ES-I3 (cell line): Measurements from ENCODE around the gene FAM133A.

Experiments
- H3K36me3 ChIP-seq: 2 replicates; pipeline ENCODE4 v1.6.1; 2013; ENCODE audit warnings: mild to moderate bottlenecking, low read length, control low read depth, moderate library complexity; ENCODE audit not compliant: insufficient read depth
- H3K4me1 ChIP-seq: 2 replicates; pipeline ENCODE4 v1.6.1; 2013; ENCODE audit warnings: mild to moderate bottlenecking, control low read depth, low read length; ENCODE audit not compliant: insufficient read depth
- H3K9ac ChIP-seq: 2 replicates; pipeline ENCODE4 v1.6.1; 2013; ENCODE audit warnings: low read depth, mild to moderate bottlenecking, low read length, moderate library complexity
- H3K9me3 ChIP-seq: 2 replicates; pipeline ENCODE4 v1.6.1; 2013; ENCODE audit warnings: mild to moderate bottlenecking, low read length, moderate library complexity; ENCODE audit not compliant: control insufficient read depth, insufficient read depth

The FAM133A gene

DNA sequence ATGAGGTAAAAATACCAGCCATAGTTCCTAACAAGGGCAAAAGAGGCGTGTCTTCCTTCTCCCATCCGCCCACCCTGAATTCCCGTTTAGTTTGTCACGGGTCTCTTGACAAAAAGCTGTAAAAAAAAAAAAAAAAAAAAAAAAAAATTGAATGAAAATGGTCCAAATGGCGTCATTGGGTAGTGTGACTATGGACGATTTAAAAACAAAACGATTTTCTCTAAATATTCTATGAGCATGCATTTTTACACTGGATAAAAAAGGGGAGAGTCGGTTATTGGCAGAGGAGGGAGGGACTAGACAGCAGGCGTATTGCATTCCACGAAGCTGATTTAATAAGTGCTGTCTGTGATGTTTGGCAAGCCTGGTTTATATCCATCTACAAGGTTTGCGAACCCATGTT is at the start of gene FAM133A:
Gene FAM133A, plus strand, starts transcription at position 338 of the 403 bp plus-strand sequence. CDS start 35,214 bp downstream, outside the sequence.
- peak within 1 kb of the TSS; percentile 77 for H3K9ac ChIP-seq
- H3K4me1 ChIP-seq = no peaks in the 10 kb centered on the region
- no peaks in the 10 kb centered on the region for H3K9me3 ChIP-seq
- no peaks in the 10 kb centered on the region for H3K36me3 ChIP-seq

DNA sequence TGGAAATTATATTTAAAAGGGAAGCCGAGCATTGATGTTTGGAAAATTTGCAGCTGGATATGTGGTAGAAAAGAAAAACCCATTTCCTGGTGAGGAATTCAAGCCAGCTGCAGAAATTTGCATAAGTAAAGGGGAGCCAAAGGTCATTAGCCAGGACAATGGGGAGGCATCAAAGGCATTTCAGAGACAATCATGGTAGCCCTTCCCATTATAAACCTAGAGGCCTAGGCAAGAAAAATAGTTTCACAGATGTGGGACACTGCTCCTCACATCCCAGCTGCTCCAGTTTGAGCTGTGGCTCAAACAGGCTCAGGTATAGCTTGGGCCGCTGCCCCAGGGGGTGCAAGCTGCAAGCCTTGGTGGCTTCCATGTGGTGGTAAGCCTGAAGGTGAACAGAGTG is 36.4 kb upstream of the FAM133A start:
- no peaks in the 10 kb centered on the region for H3K4me1 ChIP-seq
- no peak overlapping the region for H3K9ac ChIP-seq
- no peaks in the 10 kb centered on the region for H3K36me3 ChIP-seq
- H3K9me3 ChIP-seq = peaks cover 16% of the 10 kb centered on the region

DNA sequence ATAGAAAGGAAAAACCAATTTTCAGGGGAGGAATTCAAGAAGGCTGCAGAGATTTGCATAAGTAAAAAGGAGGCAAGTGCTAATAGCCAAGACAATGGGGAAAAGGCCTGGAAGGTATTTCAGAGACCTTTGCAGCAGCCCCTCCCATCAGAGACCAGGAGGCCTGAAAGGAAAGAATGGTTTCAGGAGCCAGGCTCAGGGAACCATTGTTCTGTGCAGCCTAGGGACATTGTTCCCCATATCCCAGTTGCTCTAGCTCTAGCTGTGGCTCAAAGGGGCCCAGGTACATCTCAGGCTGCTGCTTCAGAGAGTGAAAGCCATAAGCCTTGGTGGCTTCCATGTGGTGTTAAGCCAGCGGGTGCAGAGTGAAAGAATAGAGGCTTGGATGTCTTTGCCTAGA is 24.6 kb upstream of the FAM133A start:
- Histone ChIP-seq H3K4me1 (no peaks in the 10 kb centered on the region), H3K9me3 (no peaks in the 10 kb centered on the region; the same call in 1 of the 2 replicates), H3K36me3 (no peaks in the 10 kb centered on the region), H3K9ac (no peak overlapping the region)

DNA sequence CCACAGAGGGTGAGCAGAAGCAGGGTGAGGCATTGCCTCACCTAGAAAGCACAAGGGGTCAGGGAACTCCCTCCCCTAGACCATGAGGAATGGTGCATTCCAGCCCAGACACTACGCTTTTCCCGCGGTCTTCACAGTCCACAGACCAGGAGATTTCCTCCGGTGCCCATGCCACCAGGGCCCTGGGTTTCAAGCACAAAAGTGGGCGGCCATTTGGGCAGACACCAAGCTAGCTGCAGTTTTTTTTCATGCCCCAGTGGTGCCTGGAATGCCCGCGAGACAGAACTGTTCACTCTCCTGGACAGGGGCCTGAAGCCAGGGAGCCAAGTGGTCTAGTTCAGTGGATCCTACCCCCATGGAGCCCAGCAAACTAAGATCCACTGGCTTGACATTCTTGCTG is 13.4 kb upstream of the FAM133A start:
- no peaks in the 10 kb centered on the region for H3K36me3 ChIP-seq
- H3K4me1 ChIP-seq = no peaks in the 10 kb centered on the region
- H3K9ac ChIP-seq = no peak overlapping the region
- H3K9me3 ChIP-seq = no peaks in the 10 kb centered on the region

DNA sequence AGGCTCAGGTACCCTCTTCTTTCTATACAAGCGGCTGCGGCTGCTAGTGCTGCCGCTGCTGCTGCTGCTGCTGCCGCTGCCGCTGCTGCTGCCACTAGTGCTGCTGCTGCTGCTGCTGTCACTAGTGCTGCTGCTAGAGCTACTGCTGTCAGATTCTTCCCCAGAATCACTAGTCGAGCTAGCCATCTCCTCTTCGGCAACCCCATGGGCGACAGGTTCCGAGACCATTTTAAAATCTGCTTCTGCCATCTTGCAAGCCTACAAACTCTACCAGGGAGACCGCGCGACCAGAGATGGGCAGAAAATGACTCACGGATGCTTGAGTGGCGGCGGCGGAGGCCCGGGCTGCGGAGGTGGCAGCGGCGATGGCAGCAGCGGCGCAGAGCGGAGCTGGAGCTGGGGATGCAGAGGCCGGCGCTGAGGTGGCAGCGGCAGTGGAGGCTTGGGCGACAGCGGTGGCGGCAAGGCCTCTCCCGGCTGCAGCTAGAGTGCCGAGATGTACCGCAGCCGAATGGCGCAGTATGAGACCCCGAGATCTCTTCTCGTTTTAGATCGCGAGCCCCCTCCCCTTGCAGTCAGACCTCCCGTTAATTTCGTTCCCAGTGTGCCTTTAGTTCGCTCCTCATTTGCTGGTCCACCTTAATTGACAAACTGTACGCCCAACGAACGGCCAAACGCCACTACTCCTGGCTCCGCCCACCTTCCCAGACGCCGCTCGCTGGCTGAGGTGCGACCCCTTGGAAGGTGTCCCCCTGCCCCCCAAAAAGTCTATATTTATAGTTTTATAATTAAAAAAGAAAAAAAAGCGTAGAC is 744 bp upstream of the FAM133A start, which contains the start of gene NAP1L3:
Gene NAP1L3, minus strand, starts transcription at position 523 of the 813 bp plus-strand sequence. Its CDS starts 274 bp downstream, at position 249.
- no peaks in the 10 kb centered on the region for H3K9me3 ChIP-seq
- H3K4me1 ChIP-seq = no peaks in the 10 kb centered on the region
- no peaks in the 10 kb centered on the region for H3K36me3 ChIP-seq
- H3K9ac ChIP-seq = peak within 1 kb of the TSS; percentile 77

DNA sequence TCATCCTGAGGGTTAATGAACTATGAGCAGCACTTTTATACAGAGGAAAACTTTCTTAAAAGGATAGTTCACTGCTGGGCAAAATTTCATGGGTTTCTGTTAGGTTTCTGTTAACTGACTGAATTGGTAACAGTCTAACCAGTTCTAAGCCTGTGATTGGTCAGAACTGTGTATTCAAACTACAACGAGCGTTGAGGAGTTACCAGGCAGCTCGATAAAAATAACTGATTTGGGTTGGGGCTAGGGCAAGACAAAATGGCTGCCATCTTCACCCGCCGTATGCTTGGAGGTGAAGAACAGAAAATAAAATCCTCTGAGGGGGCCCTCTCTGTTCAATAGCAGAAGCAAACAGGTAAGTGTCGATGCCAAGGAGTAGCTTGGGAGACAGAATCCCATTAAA is 22.0 kb downstream of the FAM133A start:
- Histone ChIP-seq H3K9ac (no peak overlapping the region), H3K36me3 (no peaks in the 10 kb centered on the region), H3K9me3 (no peaks in the 10 kb centered on the region), H3K4me1 (no peaks in the 10 kb centered on the region)

DNA sequence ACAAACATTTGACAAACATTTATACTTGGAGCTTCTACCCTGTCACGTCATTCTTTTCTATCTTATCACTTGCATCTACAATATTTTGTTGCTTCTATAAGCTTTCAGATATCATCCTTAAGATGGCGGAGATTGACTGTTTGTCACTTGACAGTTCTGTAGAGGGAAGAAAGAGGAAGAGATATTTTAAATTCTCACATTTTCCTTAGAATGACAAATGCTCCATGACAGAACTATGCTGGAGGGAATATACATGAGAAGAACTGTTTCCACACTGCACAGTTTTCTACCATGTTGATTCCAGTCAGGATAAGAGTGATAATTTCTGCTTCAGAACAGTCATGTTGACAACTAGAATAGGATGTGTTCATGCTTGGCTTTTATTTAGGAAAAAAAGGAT is 29.7 kb downstream of the FAM133A start:
- no peaks in the 10 kb centered on the region for H3K36me3 ChIP-seq
- no peaks in the 10 kb centered on the region for H3K4me1 ChIP-seq
- no peak overlapping the region for H3K9ac ChIP-seq
- H3K9me3 ChIP-seq = no peaks in the 10 kb centered on the region

DNA sequence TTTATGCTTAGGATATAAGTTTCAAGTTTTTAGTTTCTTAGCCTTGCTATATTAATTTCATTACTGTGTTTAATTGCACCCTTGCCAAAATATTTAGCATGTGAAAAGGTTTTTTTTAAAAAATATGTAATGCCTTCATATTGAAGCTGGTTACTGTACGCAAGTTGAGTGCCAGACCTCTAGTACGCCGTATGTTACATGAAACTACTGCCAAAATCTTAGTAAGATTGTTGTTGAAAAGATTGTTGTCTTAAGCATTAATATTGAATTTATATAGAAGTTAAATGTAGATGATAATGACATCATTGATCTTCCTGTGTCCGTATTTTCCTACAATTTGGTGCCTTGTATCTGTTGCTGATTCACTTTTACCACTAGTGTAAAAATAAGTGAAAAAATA is 37.1 kb downstream of the FAM133A start:
- Histone ChIP-seq H3K9me3 (no peaks in the 10 kb centered on the region), H3K4me1 (no peaks in the 10 kb centered on the region), H3K9ac (no peak overlapping the region), H3K36me3 (no peaks in the 10 kb centered on the region)

DNA sequence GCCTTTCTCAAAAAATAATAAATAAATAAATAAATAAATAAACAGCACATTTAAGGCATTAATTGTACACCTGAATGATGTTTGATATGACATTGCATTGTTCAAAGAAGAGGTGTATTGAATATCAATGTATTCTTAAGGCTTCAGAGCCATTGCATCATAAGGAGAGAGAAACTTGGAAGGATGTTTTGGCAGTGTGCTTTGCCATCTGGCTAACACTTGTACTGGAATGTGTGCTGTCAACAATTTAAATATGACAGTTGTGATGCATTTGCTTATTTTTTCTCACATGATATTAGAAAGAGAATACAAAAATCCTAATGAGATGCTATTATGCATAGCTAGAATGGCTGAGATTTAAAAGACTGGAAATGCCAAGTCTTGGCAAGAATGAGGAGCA is 67.8 kb downstream of the FAM133A start:
- H3K4me1 ChIP-seq = peaks cover 3% of the 10 kb centered on the region; the same call in 1 of the 2 replicates
- H3K36me3 ChIP-seq = no peaks in the 10 kb centered on the region
- H3K9ac ChIP-seq = no peak overlapping the region
- no peaks in the 10 kb centered on the region for H3K9me3 ChIP-seq

DNA sequence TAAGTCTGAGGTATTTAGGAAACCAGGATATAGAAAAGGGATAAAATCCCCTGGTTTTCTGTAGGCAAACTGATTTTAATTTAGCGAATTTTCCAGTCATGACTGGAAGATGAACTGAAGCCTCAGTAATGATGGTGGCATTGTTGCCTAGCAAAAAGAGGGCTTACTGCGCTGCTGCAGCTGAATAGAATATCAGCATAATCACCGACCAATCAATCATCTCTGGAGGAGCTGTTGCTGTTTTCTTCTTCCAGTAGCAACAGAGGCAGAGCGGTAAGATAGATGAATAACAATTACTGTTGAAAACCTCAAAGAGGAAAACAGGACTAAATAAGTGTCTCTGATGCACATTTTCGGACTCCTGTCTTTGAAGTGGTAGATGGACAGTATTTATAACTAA is 86.2 kb downstream of the FAM133A start:
- Histone ChIP-seq H3K9me3 (peaks cover 6% of the 10 kb centered on the region; the same call in 1 of the 2 replicates), H3K36me3 (no peaks in the 10 kb centered on the region), H3K9ac (no peak overlapping the region), H3K4me1 (peaks cover 9% of the 10 kb centered on the region)
